Calu3 (cell line): Measurements from ENCODE around the gene TAX1BP3. TPM values are rescaled to one million over a fixed set of nuclear protein-coding genes. Genes with fewer than 3 reads are reported as not detected.

Experiments
- BruUV-seq: library from RNA; stranded (reverse); fragments of 400-500 nt; replicated peaks from 2 replicates; lab custom pipeline; 2021; lab: Mats Ljungman, UMichigan
- CTCF ChIA-PET: fragments of 300-600 bp; sonication (Branson Sonifier 250); formaldehyde crosslinking; loops from one replicate; lab custom pipeline; 2022; ENCODE audit warnings: antibody characterized with exemption; lab: Charles Lee
- DNase-seq: peaks from one replicate; pipeline ENCODE4 v3.0.0; 2022
- H3K27ac Mint-ChIP-seq: one replicate; pipeline ENCODE4 v1.8.0; 2022; ENCODE audit warnings: mixed read lengths; ENCODE audit not compliant: unreplicated experiment
- H3K27me3 Mint-ChIP-seq: one replicate; pipeline ENCODE4 v1.8.0; 2022; ENCODE audit warnings: mixed read lengths; ENCODE audit not compliant: unreplicated experiment
- H3K36me3 Mint-ChIP-seq: one replicate; pipeline ENCODE4 v1.8.0; 2022; ENCODE audit warnings: mild to moderate bottlenecking, moderate library complexity, mixed read lengths; ENCODE audit not compliant: insufficient read depth, unreplicated experiment
- H3K4me1 Mint-ChIP-seq: one replicate; pipeline ENCODE4 v1.8.0; 2022; ENCODE audit warnings: mild to moderate bottlenecking, low read depth, mixed read lengths; ENCODE audit not compliant: unreplicated experiment
- H3K4me3 Mint-ChIP-seq: one replicate; pipeline ENCODE4 v1.8.0; 2022; ENCODE audit warnings: mild to moderate bottlenecking, low read depth, moderate library complexity, mixed read lengths; ENCODE audit not compliant: unreplicated experiment
- H3K9me3 Mint-ChIP-seq: one replicate; pipeline ENCODE4 v1.8.0; 2022; ENCODE audit warnings: low read depth, mixed read lengths; ENCODE audit not compliant: unreplicated experiment
- intact Hi-C: fragments of 100-400 bp; cut with micrococcal nuclease; formaldehyde crosslinking; loops from one replicate; pipeline ENCODE4 v1.10.0; 2022; ENCODE audit not compliant: unreplicated experiment
- total RNA-seq: library from RNA; stranded (reverse); gene quantifications from 2 replicates; pipeline ENCODE4 v1.2.3, GENCODE V29; 2022
- TF ChIP-seq, protein P1 (sequence below): fragments of 200-600 bp; IDR thresholded peaks from one replicate; pipeline ENCODE4 v1.8.0; 2022; ENCODE audit warnings: antibody characterized with exemption; ENCODE audit not compliant: unreplicated experiment

Gene TAX1BP3
- total RNA-seq, 1 experiment from 2014 or later, result 66.1 TPM

DNA sequence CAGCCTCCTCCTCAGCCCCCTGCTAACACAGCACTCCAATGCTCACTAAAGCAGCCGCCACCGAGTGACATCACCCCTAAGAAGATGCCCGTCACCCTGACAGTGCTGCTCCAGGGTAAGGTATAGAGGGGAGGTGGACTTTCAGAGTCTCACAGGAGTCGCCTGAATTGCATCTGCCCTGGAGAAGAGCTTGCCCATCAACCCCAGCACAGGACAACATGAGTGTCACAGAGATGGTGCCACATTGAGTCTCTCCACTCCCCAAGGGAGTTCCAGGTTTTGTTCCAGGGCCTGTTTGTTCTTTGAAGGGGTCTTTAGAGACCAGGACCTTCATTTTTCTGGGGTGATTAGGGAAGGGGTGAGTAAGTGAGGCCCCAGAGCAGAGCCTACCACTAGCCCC lies 29.8 kb upstream of the TAX1BP3 start:
- H3K36me3 Mint-ChIP-seq, result peaks cover 19% of the 10 kb centered on the region
- no TSS peak for BruUV-seq
- intact Hi-C loops, result no loop called here
- H3K4me3 Mint-ChIP-seq, result no peak overlapping the region
- no peaks in the 10 kb centered on the region for H3K27me3 Mint-ChIP-seq
- H3K4me1 Mint-ChIP-seq, result no peaks in the 10 kb centered on the region
- H3K27ac Mint-ChIP-seq, result no peak overlapping the region
- TF ChIP-seq, protein P1, sequence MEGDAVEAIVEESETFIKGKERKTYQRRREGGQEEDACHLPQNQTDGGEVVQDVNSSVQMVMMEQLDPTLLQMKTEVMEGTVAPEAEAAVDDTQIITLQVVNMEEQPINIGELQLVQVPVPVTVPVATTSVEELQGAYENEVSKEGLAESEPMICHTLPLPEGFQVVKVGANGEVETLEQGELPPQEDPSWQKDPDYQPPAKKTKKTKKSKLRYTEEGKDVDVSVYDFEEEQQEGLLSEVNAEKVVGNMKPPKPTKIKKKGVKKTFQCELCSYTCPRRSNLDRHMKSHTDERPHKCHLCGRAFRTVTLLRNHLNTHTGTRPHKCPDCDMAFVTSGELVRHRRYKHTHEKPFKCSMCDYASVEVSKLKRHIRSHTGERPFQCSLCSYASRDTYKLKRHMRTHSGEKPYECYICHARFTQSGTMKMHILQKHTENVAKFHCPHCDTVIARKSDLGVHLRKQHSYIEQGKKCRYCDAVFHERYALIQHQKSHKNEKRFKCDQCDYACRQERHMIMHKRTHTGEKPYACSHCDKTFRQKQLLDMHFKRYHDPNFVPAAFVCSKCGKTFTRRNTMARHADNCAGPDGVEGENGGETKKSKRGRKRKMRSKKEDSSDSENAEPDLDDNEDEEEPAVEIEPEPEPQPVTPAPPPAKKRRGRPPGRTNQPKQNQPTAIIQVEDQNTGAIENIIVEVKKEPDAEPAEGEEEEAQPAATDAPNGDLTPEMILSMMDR, result no peak
- CTCF ChIA-PET, result no interaction called here
- no peaks in the 10 kb centered on the region for H3K9me3 Mint-ChIP-seq
- no peak for DNase-seq

DNA sequence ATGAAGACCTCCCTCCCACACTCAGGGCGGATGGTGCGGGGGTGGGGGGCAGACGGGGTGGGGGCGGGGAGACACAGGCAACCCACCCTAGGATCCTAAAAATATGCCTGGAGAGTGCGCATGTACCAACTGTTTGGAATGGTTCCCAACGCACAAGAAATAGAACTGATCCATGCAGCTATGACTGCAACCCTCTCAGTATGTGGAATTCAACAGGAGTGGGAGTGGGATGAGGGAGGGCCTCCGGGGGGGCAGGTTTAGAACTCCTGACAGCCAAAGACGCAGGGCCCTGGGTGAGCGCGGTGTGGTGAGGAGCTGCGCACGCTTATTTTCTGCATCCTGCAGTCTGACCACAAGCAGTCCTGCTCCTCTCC lies 28.7 kb upstream of the TAX1BP3 start:
- TF ChIP-seq, protein P1, result no peak
- intact Hi-C loops, result no loop called here
- no TSS peak for BruUV-seq
- Mint-ChIP-seq H3K36me3 (peaks cover 19% of the 10 kb centered on the region), H3K4me3 (no peak overlapping the region), H3K4me1 (no peaks in the 10 kb centered on the region), H3K27me3 (no peaks in the 10 kb centered on the region), H3K27ac (no peak overlapping the region), H3K9me3 (no peaks in the 10 kb centered on the region)
- CTCF ChIA-PET, result no interaction called here
- DNase-seq, result no peak

DNA sequence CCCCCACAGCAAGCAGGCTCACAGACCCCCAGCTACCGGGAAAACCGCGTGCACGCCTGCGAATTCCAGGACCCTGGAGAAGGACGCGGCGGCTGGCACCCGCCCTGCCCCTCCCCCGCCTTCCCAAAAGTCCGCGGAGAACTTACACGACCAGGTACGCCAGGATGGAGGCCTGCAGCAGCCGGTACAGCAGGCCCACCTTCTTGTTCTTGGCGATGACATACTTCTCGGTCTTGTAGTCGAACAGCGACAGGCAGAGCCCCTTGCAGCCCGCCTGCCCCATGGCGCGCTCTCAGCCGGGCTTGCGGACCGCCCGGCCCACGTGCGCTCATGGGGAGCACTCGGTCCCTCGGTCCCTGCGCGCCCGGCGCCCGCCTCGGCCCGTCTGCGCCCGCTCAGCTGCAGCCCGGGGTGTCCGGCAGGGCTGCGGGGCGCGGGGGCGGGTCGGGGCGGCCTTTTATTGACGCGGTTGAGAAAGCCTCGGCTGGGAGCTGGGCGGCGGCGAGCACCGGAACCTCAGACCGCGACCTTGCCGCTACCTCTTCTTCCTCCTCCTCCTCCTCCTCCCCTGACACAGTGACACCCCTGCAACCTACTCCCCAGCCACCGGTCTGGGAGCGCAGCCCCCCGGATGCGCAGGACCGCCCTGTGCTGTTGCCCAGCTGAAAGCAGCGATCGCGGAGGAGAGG lies 27.5 kb upstream of the TAX1BP3 start, which contains the start of gene P2RX5:
P2RX5 (minus strand) TSS at position 433 of the 689 bp plus-strand sequence; CDS start at position 283, 150 bp downstream.
- H3K9me3 Mint-ChIP-seq, result no peaks in the 10 kb centered on the region
- BruUV-seq, result no TSS peak
- TF ChIP-seq, protein P1, result no peak
- peak; percentile 12 for DNase-seq
- CTCF ChIA-PET, result interaction anchor here (0.6 kb wide), 1 partner anchor 61 kb away, joined by 3 read pairs; no protein-coding TSS in a partner anchor
- H3K27ac Mint-ChIP-seq, result no peak within 1 kb of the TSS
- H3K4me1 Mint-ChIP-seq, result no peaks in the 10 kb centered on the region
- peaks cover 19% of the 10 kb centered on the region for H3K36me3 Mint-ChIP-seq
- intact Hi-C loops, result no loop called here
- H3K27me3 Mint-ChIP-seq, result no peaks in the 10 kb centered on the region
- H3K4me3 Mint-ChIP-seq, result peak within 1 kb of the TSS; percentile 79

DNA sequence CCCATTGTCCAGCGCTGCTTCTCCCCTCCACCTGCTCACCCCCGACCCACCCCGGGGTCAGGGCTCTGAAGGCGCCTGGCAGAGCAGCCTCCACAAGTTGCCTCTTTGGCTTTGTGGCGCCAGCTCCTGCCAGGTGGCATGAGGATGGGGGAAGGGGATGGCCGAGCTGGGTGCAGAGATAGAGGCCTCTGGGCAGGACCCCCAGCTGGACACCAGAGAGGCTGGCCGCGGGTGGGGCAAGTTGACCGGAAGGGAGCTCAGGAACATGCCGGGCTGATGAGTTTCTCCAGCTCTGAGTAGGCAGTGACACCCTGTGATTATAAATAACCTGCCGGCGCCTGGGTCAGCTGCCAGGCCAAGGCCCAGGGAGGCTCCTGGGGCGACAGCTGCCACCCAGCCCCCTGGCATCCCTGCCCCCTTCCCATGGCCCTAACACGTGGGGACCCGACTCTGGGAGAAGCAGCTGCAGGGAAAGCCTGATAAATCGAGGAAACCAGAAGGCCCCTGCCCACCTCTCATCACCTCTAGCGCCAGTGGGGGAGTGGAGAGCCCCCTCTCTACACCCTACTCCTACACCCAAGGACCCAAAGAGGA lies 26.8 kb upstream of the TAX1BP3 start:
- Mint-ChIP-seq H3K36me3 (peaks cover 19% of the 10 kb centered on the region), H3K9me3 (no peaks in the 10 kb centered on the region), H3K27me3 (no peaks in the 10 kb centered on the region), H3K4me1 (no peaks in the 10 kb centered on the region), H3K4me3 (peak overlapping the region; percentile 79), H3K27ac (no peak overlapping the region)
- CTCF ChIA-PET, result interaction anchor here (0.6 kb wide), 1 partner anchor 60 kb away, joined by 3 read pairs; no protein-coding TSS in a partner anchor
- BruUV-seq, result no TSS peak
- DNase-seq, result no peak
- TF ChIP-seq, protein P1, result no peak
- intact Hi-C loops, result no loop called here
